ENCODE results near the gene EEF1G. TPM values are rescaled to one million over a fixed set of nuclear protein-coding genes. Genes with fewer than 3 reads are reported as not detected.
"Not testable (repeated sequence)": the region's sequence is repeated elsewhere in the genome, so short reads cannot be mapped to it uniquely, and the experiment has no call there.

EEF1G gene
- total RNA-seq, 1 experiment from 2014 or later: 2,004 TPM

GRCh38 chr11:62621567-62622470, 48.1 kb upstream of the EEF1G start, which contains the start of gene B3GAT3:
Gene B3GAT3 (minus strand): TSS chr11:62621986. CDS start chr11:62621947, 39 bp downstream.
- Histone ChIP-seq H3K4me1 (peaks cover 13% of the 10 kb centered on the region), H3K36me3 (ENCODE audit: control insufficient read depth, insufficient read depth, low read length) (peaks cover 9% of the 10 kb centered on the region), H3K9me3 (no peaks in the 10 kb centered on the region), H3K27me3 (replicated peaks; ENCODE audit: control insufficient read depth, insufficient read depth, low read length) (no peaks in the 10 kb centered on the region), H3K4me3 (ENCODE audit: low read depth, low read length) (peak within 1 kb of the TSS; percentile 81)
- H3K4me3 Mint-ChIP-seq (ENCODE audit: unreplicated experiment): peak within 1 kb of the TSS; percentile 91
- peak; percentile 100 for DNase-seq
- peaks cover 52% of the 10 kb centered on the region for H3K36me3 Mint-ChIP-seq (ENCODE audit: insufficient read depth, unreplicated experiment)
- POLR2A ChIA-PET: interaction anchor here (0.5 to 3.2 kb wide), 22 partner anchors 9 to 235 kb away, joined by 3 to 42 read pairs (median 7); partner anchors contain the start of genes AHNAK, C11orf98, CSKMT and EEF1G
- peaks cover 7% of the 10 kb centered on the region for H3K4me1 Mint-ChIP-seq (ENCODE audit: low read depth, unreplicated experiment)
- CTCF ChIA-PET: interaction anchor here (0.8 to 2.4 kb wide), 9 partner anchors 8 to 197 kb away, joined by 3 to 19 read pairs (median 4); partner anchors contain the start of genes C11orf98, CSKMT, EEF1G and INTS5
- peak within 1 kb of the TSS; percentile 81 for H3K27ac Mint-ChIP-seq (ENCODE audit: unreplicated experiment)
- intact Hi-C loops (cut with micrococcal nuclease; ENCODE audit: unreplicated experiment): loop anchor here (1.0 to 2.0 kb wide), 4 partner anchors 10 to 43 kb away; partner anchors contain the start of genes C11orf98, CSKMT, EML3 and GANAB
- TF ChIP-seq CTCF (IDR thresholded peaks at IDR 0.05; ENCODE audit: insufficient read depth in 1 of 2, low read depth in 1 of 2, low read length in 1 of 2, severe bottlenecking in 1 of 2, unreplicated experiment in 1 of 2): no peak
- no peaks in the 10 kb centered on the region for H3K9me3 Mint-ChIP-seq (ENCODE audit: unreplicated experiment)
- BruUV-seq (replicated peaks): no TSS peak
- no peaks in the 10 kb centered on the region for H3K27me3 Mint-ChIP-seq (ENCODE audit: insufficient read depth, unreplicated experiment)

- H3K27ac Mint-ChIP-seq (ENCODE audit: unreplicated experiment): peak overlapping the region; percentile 81
- H3K9me3 Mint-ChIP-seq (ENCODE audit: unreplicated experiment): no peaks in the 10 kb centered on the region
- BruUV-seq (replicated peaks): TSS peak; percentile 41
- H3K4me3 ChIP-seq (ENCODE audit: low read depth, low read length): peak overlapping the region; percentile 81
- no peaks in the 10 kb centered on the region for H3K27me3 Mint-ChIP-seq (ENCODE audit: insufficient read depth, unreplicated experiment)
- no peaks in the 10 kb centered on the region for H3K27me3 ChIP-seq (replicated peaks; ENCODE audit: control insufficient read depth, insufficient read depth, low read length)
- ChIA-PET POLR2A (interaction anchor here (0.6 to 3.2 kb wide), 17 partner anchors 9 to 220 kb away, joined by 3 to 42 read pairs (median 7); partner anchors contain the start of genes C11orf98, CSKMT, EEF1G and INTS5), CTCF (interaction anchor here (0.8 to 2.4 kb wide), 10 partner anchors 7 to 196 kb away, joined by 3 to 19 read pairs (median 4); partner anchors contain the start of genes C11orf98, CSKMT, EEF1G and INTS5)
- H3K4me1 Mint-ChIP-seq (ENCODE audit: low read depth, unreplicated experiment): peaks cover 7% of the 10 kb centered on the region
- no peaks in the 10 kb centered on the region for H3K9me3 ChIP-seq
- no peak for DNase-seq
- peak overlapping the region; percentile 91 for H3K4me3 Mint-ChIP-seq (ENCODE audit: unreplicated experiment)
- peaks cover 52% of the 10 kb centered on the region for H3K36me3 Mint-ChIP-seq (ENCODE audit: insufficient read depth, unreplicated experiment)
- intact Hi-C loops (cut with micrococcal nuclease; ENCODE audit: unreplicated experiment): loop anchor here (1.0 kb wide), 1 partner anchor 9 kb away; the partner anchor contains the start of gene EML3
- TF ChIP-seq CTCF (IDR thresholded peaks at IDR 0.05; ENCODE audit: insufficient read depth in 1 of 2, low read depth in 1 of 2, low read length in 1 of 2, severe bottlenecking in 1 of 2, unreplicated experiment in 1 of 2): no peak
- peaks cover 3% of the 10 kb centered on the region; the same call in 1 of the 2 replicates for H3K36me3 ChIP-seq (ENCODE audit: control insufficient read depth, insufficient read depth, low read length)
- peaks cover 13% of the 10 kb centered on the region for H3K4me1 ChIP-seq
Measured at GRCh38 chr11:62621027-62621566, 47.4 kb upstream of the EEF1G start.

GRCh38 chr11:62616957-62617356, 43.3 kb upstream of the EEF1G start:
- H3K4me3 Mint-ChIP-seq (ENCODE audit: unreplicated experiment); H3K9me3 Mint-ChIP-seq (ENCODE audit: unreplicated experiment); H3K27me3 ChIP-seq (replicated peaks; ENCODE audit: control insufficient read depth, insufficient read depth, low read length); DNase-seq; CTCF ChIA-PET; H3K9me3 ChIP-seq; POLR2A ChIA-PET; H3K36me3 ChIP-seq (ENCODE audit: control insufficient read depth, insufficient read depth, low read length); H3K4me3 ChIP-seq (ENCODE audit: low read depth, low read length); H3K27me3 Mint-ChIP-seq (ENCODE audit: insufficient read depth, unreplicated experiment); BruUV-seq (replicated peaks); intact Hi-C loops (cut with micrococcal nuclease; ENCODE audit: unreplicated experiment); H3K27ac Mint-ChIP-seq (ENCODE audit: unreplicated experiment): not testable (repeated sequence)
- peaks cover 26% of the 10 kb centered on the region for H3K4me1 ChIP-seq
- Mint-ChIP-seq H3K36me3 (ENCODE audit: insufficient read depth, unreplicated experiment) (peaks cover 50% of the 10 kb centered on the region), H3K4me1 (ENCODE audit: low read depth, unreplicated experiment) (peaks cover 19% of the 10 kb centered on the region)

Measured in Caco-2 (cell line).